Rectal smooth muscle tissue (tissue), 1 donor: ENCODE results near the gene ASXL3.

Experiments
- H3K27ac ChIP-seq: one replicate; pipeline ENCODE4 v1.7.0; 2013; ENCODE audit warnings: low read depth, low read length, inconsistent platforms
- H3K27me3 ChIP-seq: one replicate; pipeline ENCODE4 v1.7.0; 2013; ENCODE audit warnings: low read length; ENCODE audit not compliant: control insufficient read depth, insufficient read depth
- H3K36me3 ChIP-seq: one replicate; pipeline ENCODE4 v1.7.0; 2013; ENCODE audit warnings: low read length; ENCODE audit not compliant: control insufficient read depth, insufficient read depth
- H3K4me1 ChIP-seq: one replicate; pipeline ENCODE4 v1.7.0; 2013; ENCODE audit warnings: low read length; ENCODE audit not compliant: control insufficient read depth, insufficient read depth
- H3K4me3 ChIP-seq: one replicate; pipeline ENCODE4 v1.7.0; 2013; ENCODE audit warnings: low read length
- H3K9ac ChIP-seq: one replicate; pipeline ENCODE4 v1.7.0; 2013; ENCODE audit warnings: low read length

The ASXL3 gene

GRCh38 chr18:33588361-33588760, 10.3 kb downstream of the ASXL3 start:
- H3K27ac ChIP-seq, result no peak overlapping the region
- H3K27me3 ChIP-seq, result no peaks in the 10 kb centered on the region
- H3K4me3 ChIP-seq, result no peak overlapping the region
- peaks cover 2% of the 10 kb centered on the region for H3K4me1 ChIP-seq
- H3K9ac ChIP-seq, result no peak overlapping the region
- H3K36me3 ChIP-seq, result no peaks in the 10 kb centered on the region

- Histone ChIP-seq H3K9ac (no peak overlapping the region), H3K36me3 (no peaks in the 10 kb centered on the region), H3K27ac (no peak overlapping the region), H3K4me1 (no peaks in the 10 kb centered on the region), H3K4me3 (no peak overlapping the region), H3K27me3 (no peaks in the 10 kb centered on the region)
Observed at GRCh38 chr18:33593261-33593660, 15.2 kb downstream of the ASXL3 start.

DNA sequence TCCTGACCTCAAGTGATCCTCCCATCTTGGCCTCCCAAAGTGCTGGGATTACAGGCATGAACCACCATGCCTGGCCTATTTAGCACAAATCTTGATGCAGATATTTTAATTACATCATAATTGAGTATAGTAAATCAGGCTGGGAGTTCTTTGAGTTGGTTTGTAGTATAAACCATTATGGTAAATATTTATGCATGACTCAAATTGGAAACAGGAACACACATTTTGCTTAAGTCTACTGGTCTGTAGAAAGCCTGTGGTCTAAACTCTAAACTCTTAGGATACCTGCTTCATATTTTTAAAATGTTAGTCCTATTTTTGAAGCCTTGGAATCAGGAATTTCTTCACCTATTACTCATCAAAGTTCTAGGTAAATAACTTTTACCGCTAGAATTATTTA, 16.8 kb downstream of the ASXL3 start:
- no peak overlapping the region for H3K27ac ChIP-seq
- H3K9ac ChIP-seq, result no peak overlapping the region
- no peaks in the 10 kb centered on the region for H3K36me3 ChIP-seq
- no peaks in the 10 kb centered on the region for H3K4me1 ChIP-seq
- H3K4me3 ChIP-seq, result no peak overlapping the region
- H3K27me3 ChIP-seq, result no peaks in the 10 kb centered on the region

GRCh38 chr18:33596178-33596854, 18.3 kb downstream of the ASXL3 start:
- H3K4me1 ChIP-seq, result no peaks in the 10 kb centered on the region
- H3K27ac ChIP-seq, result no peak overlapping the region
- H3K36me3 ChIP-seq, result no peaks in the 10 kb centered on the region
- H3K4me3 ChIP-seq, result no peak overlapping the region
- no peaks in the 10 kb centered on the region for H3K27me3 ChIP-seq
- no peak overlapping the region for H3K9ac ChIP-seq

DNA sequence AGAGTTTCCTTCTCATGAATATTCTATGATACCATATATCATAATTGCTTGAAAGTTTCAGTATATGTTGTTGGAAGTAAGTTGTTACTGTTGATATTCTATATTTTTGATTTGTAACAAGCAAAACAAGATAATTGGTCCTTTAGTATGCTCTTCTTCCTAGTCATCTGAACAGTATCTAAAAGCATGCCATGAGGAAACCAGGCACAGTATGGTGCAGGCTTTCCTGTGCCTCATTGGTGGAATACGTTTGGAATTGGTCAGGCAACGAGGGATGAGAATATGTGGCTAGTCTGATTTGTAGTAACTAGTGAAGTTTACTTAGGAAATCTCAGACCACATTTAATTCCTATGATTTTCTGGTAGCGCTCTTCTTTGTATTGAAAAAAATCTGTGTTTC, 22.8 kb downstream of the ASXL3 start:
- H3K27ac ChIP-seq, result no peak overlapping the region
- no peaks in the 10 kb centered on the region for H3K36me3 ChIP-seq
- no peaks in the 10 kb centered on the region for H3K4me1 ChIP-seq
- H3K4me3 ChIP-seq, result no peak overlapping the region
- no peak overlapping the region for H3K9ac ChIP-seq
- no peaks in the 10 kb centered on the region for H3K27me3 ChIP-seq

DNA sequence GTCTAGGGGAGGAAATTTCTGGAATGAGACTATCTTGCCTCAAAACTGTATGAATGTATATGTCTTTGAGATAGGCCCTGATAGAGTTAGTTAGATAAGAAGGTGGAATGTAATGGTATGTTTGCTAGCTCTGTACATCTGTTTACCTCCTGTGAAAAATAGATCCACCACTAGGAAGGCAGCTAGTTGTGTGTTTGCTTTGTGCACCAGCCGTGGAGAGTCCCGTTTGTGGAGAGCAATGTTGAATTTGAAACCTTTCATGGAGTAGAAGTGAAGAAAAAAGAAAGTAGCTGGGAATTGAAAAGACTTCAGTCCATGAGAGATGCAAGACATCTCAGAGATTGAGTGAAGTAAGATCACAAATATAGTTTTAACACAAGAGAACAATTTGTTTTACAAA, 25.4 kb downstream of the ASXL3 start:
- H3K9ac ChIP-seq, result no peak overlapping the region
- no peaks in the 10 kb centered on the region for H3K36me3 ChIP-seq
- H3K4me3 ChIP-seq, result no peak overlapping the region
- H3K27me3 ChIP-seq, result no peaks in the 10 kb centered on the region
- H3K4me1 ChIP-seq, result no peaks in the 10 kb centered on the region
- no peak overlapping the region for H3K27ac ChIP-seq

DNA sequence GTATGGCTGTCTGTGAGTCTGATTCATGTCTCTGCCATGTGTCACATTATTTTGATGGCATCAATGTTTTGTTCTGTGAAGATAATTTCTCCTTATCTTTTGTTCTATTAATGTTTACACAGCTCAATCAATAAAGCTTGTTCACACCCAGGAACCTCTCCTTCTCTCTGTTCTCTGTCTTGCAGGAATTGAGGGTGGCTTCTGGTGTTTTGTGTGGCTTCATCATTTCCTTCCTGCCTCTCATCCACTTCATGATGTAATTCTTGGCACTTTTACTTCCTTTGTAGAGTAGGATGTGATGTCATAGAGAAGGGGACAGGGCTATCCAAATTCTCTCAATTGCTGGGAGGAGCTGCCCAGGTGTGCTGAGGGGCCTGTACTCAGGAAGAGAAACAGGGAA, 27.2 kb downstream of the ASXL3 start:
- Histone ChIP-seq H3K27me3 (no peaks in the 10 kb centered on the region), H3K9ac (no peak overlapping the region), H3K4me1 (no peaks in the 10 kb centered on the region), H3K36me3 (no peaks in the 10 kb centered on the region), H3K4me3 (no peak overlapping the region), H3K27ac (no peak overlapping the region)

- Histone ChIP-seq H3K9ac (no peak overlapping the region), H3K36me3 (no peaks in the 10 kb centered on the region), H3K27ac (no peak overlapping the region), H3K27me3 (no peaks in the 10 kb centered on the region), H3K4me3 (no peak overlapping the region), H3K4me1 (no peaks in the 10 kb centered on the region)
Observed at GRCh38 chr18:33606621-33607020, 28.6 kb downstream of the ASXL3 start.

- Histone ChIP-seq H3K27ac (no peak overlapping the region), H3K27me3 (no peaks in the 10 kb centered on the region), H3K36me3 (no peaks in the 10 kb centered on the region)
Observed at GRCh38 chr18:33611525-33612135, 33.6 kb downstream of the ASXL3 start.

GRCh38 chr18:33612632-33613031, 34.6 kb downstream of the ASXL3 start:
- no peak overlapping the region for H3K27ac ChIP-seq
- H3K36me3 ChIP-seq, result no peaks in the 10 kb centered on the region
- no peaks in the 10 kb centered on the region for H3K27me3 ChIP-seq
- H3K4me1 ChIP-seq, result no peaks in the 10 kb centered on the region
- no peak overlapping the region for H3K9ac ChIP-seq
- no peak overlapping the region for H3K4me3 ChIP-seq

More at GRCh38 chr18:33611525-33612135, 33.6 kb downstream of the ASXL3 start:
- no peak overlapping the region for H3K9ac ChIP-seq
- no peak overlapping the region for H3K4me3 ChIP-seq
- H3K4me1 ChIP-seq, result no peaks in the 10 kb centered on the region

- H3K9ac ChIP-seq, result no peak overlapping the region
- H3K27ac ChIP-seq, result no peak overlapping the region
- no peaks in the 10 kb centered on the region for H3K4me1 ChIP-seq
- no peaks in the 10 kb centered on the region for H3K27me3 ChIP-seq
- H3K4me3 ChIP-seq, result no peak overlapping the region
- H3K36me3 ChIP-seq, result no peaks in the 10 kb centered on the region
Observed at GRCh38 chr18:33616556-33616955, 38.5 kb downstream of the ASXL3 start.

DNA sequence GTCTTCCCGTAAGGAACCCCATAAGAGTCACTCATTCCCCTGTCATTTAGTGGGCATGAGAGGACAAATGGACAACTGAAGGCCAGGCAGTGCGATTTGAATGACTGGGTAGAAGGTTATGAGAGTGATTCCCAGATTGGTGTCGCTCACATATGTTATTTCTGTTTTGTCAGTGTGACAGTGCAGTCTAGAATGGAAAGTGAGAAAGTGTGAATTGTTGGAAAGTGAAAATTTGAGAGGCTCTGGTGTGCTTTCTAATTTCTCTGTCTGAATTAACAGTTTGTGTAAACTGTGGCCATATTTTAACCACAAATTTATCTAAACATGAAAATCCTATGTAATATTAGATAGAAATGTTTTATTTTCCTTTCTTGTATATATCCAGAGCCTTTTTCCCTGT, 49.1 kb downstream of the ASXL3 start:
- Histone ChIP-seq H3K27ac (no peak overlapping the region), H3K27me3 (no peaks in the 10 kb centered on the region), H3K4me1 (no peaks in the 10 kb centered on the region), H3K36me3 (no peaks in the 10 kb centered on the region), H3K9ac (no peak overlapping the region), H3K4me3 (no peak overlapping the region)

GRCh38 chr18:33630476-33630875, 52.5 kb downstream of the ASXL3 start:
- Histone ChIP-seq H3K36me3 (no peaks in the 10 kb centered on the region), H3K27me3 (no peaks in the 10 kb centered on the region), H3K9ac (no peak overlapping the region), H3K27ac (no peak overlapping the region), H3K4me3 (no peak overlapping the region), H3K4me1 (no peaks in the 10 kb centered on the region)
